ENCODE results near the gene VAPB. TPM values are rescaled to one million over a fixed set of nuclear protein-coding genes. Genes with fewer than 3 reads are reported as not detected.

Gene VAPB
- total RNA-seq, 1 experiment from 2014 or later, result 51.1 TPM

DNA sequence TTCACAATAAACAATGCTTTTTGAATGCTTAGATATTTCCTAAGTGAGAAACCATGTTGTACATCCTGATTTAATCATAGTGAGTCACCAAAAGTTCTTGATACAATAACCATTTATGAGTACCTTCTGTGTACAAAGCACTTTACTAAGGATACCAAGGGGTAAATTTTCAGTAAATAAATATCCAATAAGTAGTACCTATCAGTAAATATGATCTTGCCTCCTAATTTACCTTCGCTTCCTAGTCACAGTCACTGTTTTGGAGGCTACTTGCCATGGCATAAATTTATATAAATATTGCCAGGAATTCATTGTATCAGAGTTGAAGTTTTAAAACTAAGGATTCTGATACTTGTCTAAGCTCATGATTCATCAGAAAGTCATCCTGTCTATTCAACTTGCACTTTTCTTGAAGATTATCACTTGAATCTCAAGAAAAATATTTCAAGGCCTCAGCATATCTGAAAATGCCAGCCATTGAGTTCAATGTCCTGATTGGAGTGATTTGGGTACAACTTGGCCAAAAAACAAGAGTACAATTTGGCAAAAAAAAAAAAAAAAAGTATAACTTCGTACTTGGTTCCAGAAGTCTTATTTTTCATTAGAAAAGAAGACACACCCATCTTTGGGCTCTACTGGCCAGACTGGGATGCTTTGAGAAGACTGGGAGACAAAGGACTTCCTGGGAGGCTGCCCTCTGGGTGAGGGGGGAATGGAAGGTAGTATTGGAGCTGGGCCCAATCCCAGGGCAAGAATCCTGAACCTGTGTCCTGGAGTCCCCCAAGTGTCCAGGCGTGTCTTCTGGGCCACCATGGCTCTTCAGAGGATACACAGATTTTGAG lies 46.7 kb upstream of the VAPB start:
- H3K9me2 ChIP-seq (ENCODE audit: insufficient read depth), result no peaks in the 10 kb centered on the region
- no peak overlapping the region; a peak in 1 of 4 replicates for H3K4me3 ChIP-seq (replicated peaks in 1 of 2; ENCODE audit: low read depth in 1 of 2, low read length in 2 of 2)
- H3K27me3 ChIP-seq (ENCODE audit: insufficient read depth, low read length), result no peaks in the 10 kb centered on the region
- TF ChIP-seq FOSL1 (IDR thresholded peaks at IDR 0.05; ENCODE audit: low read depth) (peak; percentile 8; the same call in 1 of the 2 replicates), CBX3 (IDR thresholded peaks at IDR 0.05; ENCODE audit: low read depth) (no peak)
- TF ChIP-seq, protein P1, sequence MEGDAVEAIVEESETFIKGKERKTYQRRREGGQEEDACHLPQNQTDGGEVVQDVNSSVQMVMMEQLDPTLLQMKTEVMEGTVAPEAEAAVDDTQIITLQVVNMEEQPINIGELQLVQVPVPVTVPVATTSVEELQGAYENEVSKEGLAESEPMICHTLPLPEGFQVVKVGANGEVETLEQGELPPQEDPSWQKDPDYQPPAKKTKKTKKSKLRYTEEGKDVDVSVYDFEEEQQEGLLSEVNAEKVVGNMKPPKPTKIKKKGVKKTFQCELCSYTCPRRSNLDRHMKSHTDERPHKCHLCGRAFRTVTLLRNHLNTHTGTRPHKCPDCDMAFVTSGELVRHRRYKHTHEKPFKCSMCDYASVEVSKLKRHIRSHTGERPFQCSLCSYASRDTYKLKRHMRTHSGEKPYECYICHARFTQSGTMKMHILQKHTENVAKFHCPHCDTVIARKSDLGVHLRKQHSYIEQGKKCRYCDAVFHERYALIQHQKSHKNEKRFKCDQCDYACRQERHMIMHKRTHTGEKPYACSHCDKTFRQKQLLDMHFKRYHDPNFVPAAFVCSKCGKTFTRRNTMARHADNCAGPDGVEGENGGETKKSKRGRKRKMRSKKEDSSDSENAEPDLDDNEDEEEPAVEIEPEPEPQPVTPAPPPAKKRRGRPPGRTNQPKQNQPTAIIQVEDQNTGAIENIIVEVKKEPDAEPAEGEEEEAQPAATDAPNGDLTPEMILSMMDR (IDR thresholded peaks at IDR 0.05 in 2 of 3, conservative IDR thresholded peaks at IDR 0.05 in 1 of 3; ENCODE audit: borderline replicate concordance in 1 of 3, insufficient read depth in 1 of 3, low read depth in 2 of 3, low read length in 2 of 3), result no peak
- H3K27ac ChIP-seq (ENCODE audit: low read depth, low read length), result no peak overlapping the region
- H3K9me3 ChIP-seq (ENCODE audit: control insufficient read depth in 1 of 2, insufficient read depth in 1 of 2, low read depth in 1 of 2, low read length in 2 of 2), result no peaks in the 10 kb centered on the region
- intact Hi-C loops (cut with micrococcal nuclease), result no loop called here
- BruUV-seq (replicated peaks), result no TSS peak
- peaks cover 0 to 28% of the 10 kb centered on the region in 2 experiments; a peak in 2 of 4 replicates for H3K4me1 ChIP-seq (ENCODE audit: control insufficient read depth in 1 of 2, insufficient read depth in 2 of 2, low read length in 2 of 2)
- peaks cover 13% of the 10 kb centered on the region; the same call in 1 of the 2 replicates for H3K79me2 ChIP-seq (ENCODE audit: insufficient read depth, low read length)
- H4K20me1 ChIP-seq (ENCODE audit: insufficient read depth), result no peaks in the 10 kb centered on the region
- ATAC-seq, result no peak; the same call in 1 of the 2 replicates
- ChIA-PET RAD21 (ENCODE audit: low non-redundant PET in 1 of 2, low total read pairs in 2 of 2, uncharacterized antibody in 2 of 2, unreplicated experiment in 2 of 2) (no interaction called here), POLR2A (no interaction called here), CTCF (no interaction called here)
- H3K9ac ChIP-seq (ENCODE audit: low read length), result no peak overlapping the region
- no peak overlapping the region for H2AFZ ChIP-seq (ENCODE audit: low read depth, low read length, poor library complexity, severe bottlenecking)
- peak overlapping the region; percentile 15 for H3K4me2 ChIP-seq (ENCODE audit: low read length)
- no peak for DNase-seq (ENCODE audit: low read depth, low spot score)
- peaks cover 0 to 18% of the 10 kb centered on the region in 2 experiments; a peak in 1 of 4 replicates for H3K36me3 ChIP-seq (ENCODE audit: control insufficient read depth in 1 of 2, insufficient read depth in 2 of 2, low read length in 2 of 2)

DNA sequence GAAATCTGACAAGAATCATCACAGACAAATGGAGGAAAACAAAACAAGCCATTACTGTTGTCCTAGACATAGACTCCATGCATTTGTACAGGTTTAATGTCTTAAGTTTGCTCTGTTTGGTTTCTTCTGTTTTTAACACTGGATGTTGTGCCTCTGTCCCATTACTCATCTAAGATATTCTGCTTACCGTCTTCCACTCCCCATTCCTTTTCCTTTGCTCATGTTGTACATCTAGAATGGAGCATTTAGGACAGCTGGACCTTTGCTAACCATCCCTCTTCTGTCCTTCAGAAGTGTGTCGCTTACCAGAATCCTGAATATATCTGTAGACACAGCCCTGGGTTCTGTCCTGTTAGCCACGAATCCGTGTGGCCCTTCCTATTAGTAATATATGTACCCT lies 44.3 kb upstream of the VAPB start:
- no peak for TF ChIP-seq CBX3 (IDR thresholded peaks at IDR 0.05; ENCODE audit: low read depth)
- TF ChIP-seq FOSL1 (IDR thresholded peaks at IDR 0.05; ENCODE audit: low read depth), result no peak
- TF ChIP-seq EZH2 (IDR thresholded peaks at IDR 0.05), result no peak
- TF ChIP-seq YY1 (IDR thresholded peaks at IDR 0.05; ENCODE audit: extremely low read depth, insufficient replicate concordance, low read depth, low read length), result no peak
- TF ChIP-seq SIN3A (IDR thresholded peaks at IDR 0.05; ENCODE audit: low read depth), result no peak
- no peak for TF ChIP-seq ZFX (IDR thresholded peaks at IDR 0.05)
- TF ChIP-seq SP1 (IDR thresholded peaks at IDR 0.05; ENCODE audit: low read depth), result no peak
- TF ChIP-seq, protein P2, sequence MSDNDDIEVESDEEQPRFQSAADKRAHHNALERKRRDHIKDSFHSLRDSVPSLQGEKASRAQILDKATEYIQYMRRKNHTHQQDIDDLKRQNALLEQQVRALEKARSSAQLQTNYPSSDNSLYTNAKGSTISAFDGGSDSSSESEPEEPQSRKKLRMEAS (IDR thresholded peaks at IDR 0.05), result no peak
- TF ChIP-seq CEBPB (IDR thresholded peaks at IDR 0.05; ENCODE audit: low read depth), result no peak
- TF ChIP-seq EZH2phosphoT487 (IDR thresholded peaks at IDR 0.05; ENCODE audit: borderline replicate concordance), result no peak
- TF ChIP-seq JUND (IDR thresholded peaks at IDR 0.05), result no peak
- TF ChIP-seq SRF (IDR thresholded peaks at IDR 0.05; ENCODE audit: low read depth), result no peak
- TF ChIP-seq, protein P3, sequence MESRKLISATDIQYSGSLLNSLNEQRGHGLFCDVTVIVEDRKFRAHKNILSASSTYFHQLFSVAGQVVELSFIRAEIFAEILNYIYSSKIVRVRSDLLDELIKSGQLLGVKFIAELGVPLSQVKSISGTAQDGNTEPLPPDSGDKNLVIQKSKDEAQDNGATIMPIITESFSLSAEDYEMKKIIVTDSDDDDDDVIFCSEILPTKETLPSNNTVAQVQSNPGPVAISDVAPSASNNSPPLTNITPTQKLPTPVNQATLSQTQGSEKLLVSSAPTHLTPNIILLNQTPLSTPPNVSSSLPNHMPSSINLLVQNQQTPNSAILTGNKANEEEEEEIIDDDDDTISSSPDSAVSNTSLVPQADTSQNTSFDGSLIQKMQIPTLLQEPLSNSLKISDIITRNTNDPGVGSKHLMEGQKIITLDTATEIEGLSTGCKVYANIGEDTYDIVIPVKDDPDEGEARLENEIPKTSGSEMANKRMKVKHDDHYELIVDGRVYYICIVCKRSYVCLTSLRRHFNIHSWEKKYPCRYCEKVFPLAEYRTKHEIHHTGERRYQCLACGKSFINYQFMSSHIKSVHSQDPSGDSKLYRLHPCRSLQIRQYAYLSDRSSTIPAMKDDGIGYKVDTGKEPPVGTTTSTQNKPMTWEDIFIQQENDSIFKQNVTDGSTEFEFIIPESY (IDR thresholded peaks at IDR 0.05; ENCODE audit: extremely low read depth, insufficient replicate concordance, low read length), result no peak
- no peak for TF ChIP-seq EGR1 (IDR thresholded peaks at IDR 0.05; ENCODE audit: low read depth)
- TF ChIP-seq, protein P4, sequence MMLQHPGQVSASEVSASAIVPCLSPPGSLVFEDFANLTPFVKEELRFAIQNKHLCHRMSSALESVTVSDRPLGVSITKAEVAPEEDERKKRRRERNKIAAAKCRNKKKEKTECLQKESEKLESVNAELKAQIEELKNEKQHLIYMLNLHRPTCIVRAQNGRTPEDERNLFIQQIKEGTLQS (IDR thresholded peaks at IDR 0.05), result no peak
- BruUV-seq (replicated peaks), result no TSS peak
- H3K36me3 ChIP-seq (ENCODE audit: control insufficient read depth in 1 of 2, insufficient read depth in 2 of 2, low read length in 2 of 2), result peaks cover 0 to 18% of the 10 kb centered on the region in 2 experiments; a peak in 1 of 4 replicates
- H3K9me2 ChIP-seq (ENCODE audit: insufficient read depth), result no peaks in the 10 kb centered on the region
- DNase-seq (ENCODE audit: low read depth, low spot score) (no peak), ATAC-seq (no peak)
- no peaks in the 10 kb centered on the region for H3K27me3 ChIP-seq (ENCODE audit: insufficient read depth, low read length)
- intact Hi-C loops (cut with micrococcal nuclease), result no loop called here
- no peak overlapping the region for H2AFZ ChIP-seq (ENCODE audit: low read depth, low read length, poor library complexity, severe bottlenecking)
- H3K9ac ChIP-seq (ENCODE audit: low read length), result no peak overlapping the region
- H3K9me3 ChIP-seq (ENCODE audit: control insufficient read depth in 1 of 2, insufficient read depth in 1 of 2, low read depth in 1 of 2, low read length in 2 of 2), result no peaks in the 10 kb centered on the region
- ChIA-PET CTCF (interaction anchor here (0.5 kb wide), 1 partner anchor 1101 kb away, joined by 3 read pairs; no protein-coding TSS in a partner anchor), RAD21 (ENCODE audit: low non-redundant PET in 1 of 2, low total read pairs in 2 of 2, uncharacterized antibody in 2 of 2, unreplicated experiment in 2 of 2) (no interaction called here), POLR2A (no interaction called here)
- peaks cover 11% of the 10 kb centered on the region; the same call in 1 of the 2 replicates for H3K79me2 ChIP-seq (ENCODE audit: insufficient read depth, low read length)
- peaks cover 0 to 38% of the 10 kb centered on the region in 2 experiments; a peak in 2 of 4 replicates for H3K4me1 ChIP-seq (ENCODE audit: control insufficient read depth in 1 of 2, insufficient read depth in 2 of 2, low read length in 2 of 2)
- H3K4me3 ChIP-seq (replicated peaks in 1 of 2; ENCODE audit: low read depth in 1 of 2, low read length in 2 of 2), result no peak overlapping the region
- no peak overlapping the region for H3K4me2 ChIP-seq (ENCODE audit: low read length)
- no peak overlapping the region for H3K27ac ChIP-seq (ENCODE audit: low read depth, low read length)
- H4K20me1 ChIP-seq (ENCODE audit: insufficient read depth), result no peaks in the 10 kb centered on the region
